H9 (cell line): Measurements from ENCODE around the gene GAS2L2. TPM values are rescaled to one million over a fixed set of nuclear protein-coding genes. Genes with fewer than 3 reads are reported as not detected.

ENCODE experiments used
- DNase-seq: peaks from one replicate; pipeline ENCODE4 v3.0.0-alpha.2; 2017
- H2AFZ ChIP-seq: one replicate; pipeline ENCODE4 v1.6.1; 2013; ENCODE audit warnings: mild to moderate bottlenecking, low read length, control low read depth, moderate library complexity
- H2AK5ac ChIP-seq: 2 replicates; pipeline ENCODE4 v1.6.1; 2013; ENCODE audit warnings: low read length, control low read depth, mixed read lengths; ENCODE audit not compliant: insufficient read length
- H2BK120ac ChIP-seq: one replicate; pipeline ENCODE4 v1.6.1; 2013; ENCODE audit warnings: low read depth, mild to moderate bottlenecking, low read length, control low read depth, inconsistent platforms; ENCODE audit not compliant: poor library complexity, severe bottlenecking
- H2BK12ac ChIP-seq: 2 replicates; pipeline ENCODE4 v1.6.1; 2013; ENCODE audit warnings: low read length, control low read depth, mixed read lengths, low read depth; ENCODE audit not compliant: insufficient read length
- H2BK15ac ChIP-seq: 2 replicates; pipeline ENCODE4 v1.6.1; 2013; ENCODE audit warnings: low read depth, low read length, control low read depth
- H2BK20ac ChIP-seq: one replicate; pipeline ENCODE4 v1.6.1; 2013; ENCODE audit warnings: low read depth, mild to moderate bottlenecking, low read length, control low read depth, inconsistent platforms; ENCODE audit not compliant: poor library complexity, severe bottlenecking
- H2BK5ac ChIP-seq: 2 replicates; pipeline ENCODE4 v1.6.1; 2013; ENCODE audit warnings: low read length, control low read depth, mixed read lengths; ENCODE audit not compliant: insufficient read length
- H3K14ac ChIP-seq: 2 replicates; pipeline ENCODE4 v1.6.1; 2013; ENCODE audit warnings: low read length, control low read depth; ENCODE audit not compliant: insufficient read depth
- H3K18ac ChIP-seq: 2 replicates; pipeline ENCODE4 v1.6.1; 2013; ENCODE audit warnings: low read depth, mild to moderate bottlenecking, mixed read lengths, low read length, control low read depth; ENCODE audit not compliant: insufficient read length
- H3K23ac ChIP-seq: 2 replicates; pipeline ENCODE4 v1.6.1; 2013; ENCODE audit warnings: low read length, control low read depth, mixed read lengths, low read depth; ENCODE audit not compliant: insufficient read length
- H3K23me2 ChIP-seq: 2 replicates; pipeline ENCODE4 v1.6.1; 2013; ENCODE audit warnings: low read depth, mild to moderate bottlenecking, mixed read lengths, low read length, control low read depth; ENCODE audit not compliant: insufficient read length, poor library complexity, severe bottlenecking
- H3K27ac ChIP-seq: 2 replicates; pipeline ENCODE4 v1.5.1; 2013; ENCODE audit warnings: low read length, control low read depth, mixed read lengths, low read depth; ENCODE audit not compliant: insufficient read length
- H3K27me3 ChIP-seq: 2 replicates; pipeline ENCODE4 v1.6.1; 2013; ENCODE audit warnings: low read length, control low read depth, inconsistent platforms; ENCODE audit not compliant: insufficient read depth
- H3K4ac ChIP-seq: 2 replicates; pipeline ENCODE4 v1.6.1; 2013; ENCODE audit warnings: low read depth, mild to moderate bottlenecking, control low read depth, inconsistent platforms, low read length, moderate library complexity
- H3K4me1 ChIP-seq: 2 replicates; pipeline ENCODE4 v1.6.1; 2013; ENCODE audit warnings: low read length, control low read depth, inconsistent platforms; ENCODE audit not compliant: insufficient read depth
- H3K4me2 ChIP-seq: 2 replicates; pipeline ENCODE4 v1.6.1; 2013; ENCODE audit warnings: low read length, control low read depth, mixed read lengths; ENCODE audit not compliant: insufficient read length, insufficient read depth
- H3K56ac ChIP-seq: 2 replicates; pipeline ENCODE4 v1.6.1; 2013; ENCODE audit warnings: low read depth, mild to moderate bottlenecking, mixed read lengths, low read length, control low read depth; ENCODE audit not compliant: insufficient read length
- H3K79me1 ChIP-seq: 2 replicates; pipeline ENCODE4 v1.6.1; 2013; ENCODE audit warnings: low read depth, mild to moderate bottlenecking, moderate library complexity, low read length, control low read depth, inconsistent platforms; ENCODE audit not compliant: insufficient read depth, poor library complexity, severe bottlenecking
- H3K79me2 ChIP-seq: 2 replicates; pipeline ENCODE4 v1.6.1; 2013; ENCODE audit warnings: low read length, control low read depth, inconsistent platforms; ENCODE audit not compliant: insufficient read depth
- H3K9ac ChIP-seq: 2 replicates; pipeline ENCODE4 v1.6.1; 2013; ENCODE audit warnings: low read length, control low read depth, mixed read lengths; ENCODE audit not compliant: insufficient read length; ENCODE audit errors: extremely low read depth
- H3K9me3 ChIP-seq: one replicate; pipeline ENCODE4 v1.6.1; 2013; ENCODE audit warnings: low read depth, low read length, inconsistent platforms; ENCODE audit not compliant: control insufficient read depth
- H3T11ph ChIP-seq: one replicate; pipeline ENCODE4 v1.6.1; 2013; ENCODE audit warnings: mild to moderate bottlenecking, low read length, control low read depth, inconsistent platforms
- H4K20me1 ChIP-seq: one replicate; pipeline ENCODE4 v1.6.1; 2013; ENCODE audit not compliant: control insufficient read depth, insufficient read length, insufficient read depth
- H4K5ac ChIP-seq: 2 replicates; pipeline ENCODE4 v1.6.1; 2013; ENCODE audit warnings: low read depth, mild to moderate bottlenecking, mixed read lengths, low read length, control low read depth; ENCODE audit not compliant: insufficient read length
- H4K8ac ChIP-seq: replicated peaks from 2 replicates; pipeline ENCODE4 v1.6.1; 2013; ENCODE audit warnings: low read length, control low read depth, mixed read lengths, low read depth; ENCODE audit not compliant: insufficient read length
- H4K91ac ChIP-seq: 2 replicates; pipeline ENCODE4 v1.6.1; 2013; ENCODE audit warnings: low read depth, mild to moderate bottlenecking, moderate library complexity, mixed read lengths, low read length, control low read depth; ENCODE audit not compliant: insufficient read length
- H3K27ac Mint-ChIP-seq, 3 experiments: 2 replicates in 2 of 3; 3 replicates in 1 of 3; pipeline ENCODE4 v1.8.0; 2020 to 2021; ENCODE audit warnings: mixed read lengths in 3 of 3, mild to moderate bottlenecking in 1 of 3, moderate library complexity in 1 of 3
- H3K27me3 Mint-ChIP-seq: 2 replicates; pipeline ENCODE4 v1.8.0; 2021; ENCODE audit warnings: low read depth, mild to moderate bottlenecking, moderate library complexity, mixed read lengths
- H3K36me3 Mint-ChIP-seq, 3 experiments: 2 replicates in 2 of 3; 3 replicates in 1 of 3; pipeline ENCODE4 v1.8.0; 2020 to 2021; ENCODE audit warnings: low read depth in 3 of 3, mixed read lengths in 3 of 3; ENCODE audit not compliant: insufficient read depth in 1 of 3
- H3K4me1 Mint-ChIP-seq, 2 experiments: 2 replicates each; pipeline ENCODE4 v1.8.0; 2020; ENCODE audit warnings: mixed read lengths in 2 of 2
- H3K4me3 Mint-ChIP-seq, 2 experiments: 2 replicates in 1 of 2; 3 replicates in 1 of 2; pipeline ENCODE4 v1.8.0; 2020 to 2021; ENCODE audit warnings: mild to moderate bottlenecking in 2 of 2, mixed read lengths in 2 of 2, moderate library complexity in 1 of 2
- H3K9me3 Mint-ChIP-seq, 2 experiments: 2 replicates in 1 of 2; 3 replicates in 1 of 2; pipeline ENCODE4 v1.8.0; 2020; ENCODE audit warnings: mild to moderate bottlenecking in 2 of 2, mixed read lengths in 2 of 2, moderate library complexity in 1 of 2
- WGBS: extraction: QIAGEN DNeasy Blood & Tissue Kit; methylation state at CpG from one replicate; pipeline ENCODE4 v1.1.7; 2013; ENCODE audit warnings: missing lambda C conversion rate, low lambda C conversion rate, mixed read lengths; ENCODE audit not compliant: insufficient read length; ENCODE audit errors: extremely low coverage; 5-methylcytosine and 5-hydroxymethylcytosine counted together
- total RNA-seq: library from RNA; stranded (reverse); gene quantifications from 2 replicates; pipeline ENCODE4 v1.2.1, GENCODE V29; 2021
- TF ChIP-seq, protein P1 (sequence below): fragments of 200-600 bp; sonication (generic); conservative IDR thresholded peaks from 3 replicates; pipeline ENCODE4 v1.8.0; 2021; ENCODE audit warnings: antibody characterized with exemption, mild to moderate bottlenecking

GAS2L2 gene
- total RNA-seq, 1 experiment from 2014 or later, result not detected

DNA sequence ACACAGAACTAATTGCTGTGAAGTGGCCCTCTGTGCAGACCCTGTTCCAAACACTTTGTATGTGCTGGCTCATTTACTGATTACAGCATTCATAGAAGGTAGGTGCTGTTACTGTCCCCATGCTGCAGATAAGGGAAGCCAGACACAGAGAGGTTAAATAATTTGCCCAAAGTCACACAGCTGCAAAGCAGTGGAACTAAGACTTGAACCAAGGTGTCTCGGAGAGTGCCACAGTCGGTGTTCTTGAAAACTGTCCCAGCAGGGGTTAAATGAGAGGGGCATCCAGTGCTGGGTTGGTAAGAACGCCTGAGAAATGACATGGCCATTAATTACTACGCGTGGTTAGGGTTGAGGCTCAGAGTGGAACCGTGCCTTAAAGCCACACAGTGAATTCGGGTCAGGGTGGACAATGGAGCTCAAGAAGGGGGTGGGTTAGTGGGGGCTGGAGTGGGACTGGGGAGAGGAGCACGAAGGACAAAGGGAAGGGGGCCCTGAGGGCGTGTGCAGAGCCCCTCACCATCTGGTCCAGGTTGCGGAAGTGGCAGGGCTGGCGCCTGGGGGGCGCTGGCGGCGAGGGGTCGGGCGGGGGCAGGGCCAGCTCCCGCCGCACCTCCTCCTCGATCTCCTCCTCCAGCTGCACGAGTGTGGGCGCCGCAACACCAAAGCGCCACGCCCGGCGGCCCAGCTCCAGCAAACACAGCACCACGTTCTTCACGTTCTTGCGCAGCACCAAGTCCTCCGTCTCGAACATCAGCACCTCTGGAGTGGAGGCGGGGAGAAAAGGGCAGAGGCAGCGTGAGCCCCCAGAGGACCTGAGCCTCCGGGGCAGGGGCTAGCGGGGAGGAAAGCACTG is 3.3 kb downstream of the GAS2L2 start:
- WGBS, result no CpG with 5 or more reads among the region's 35 CpGs
- no peak overlapping the region for H2BK120ac ChIP-seq
- H4K5ac ChIP-seq, result no peak overlapping the region
- no peak overlapping the region for H3K56ac ChIP-seq
- no peak overlapping the region for H2AK5ac ChIP-seq
- H4K8ac ChIP-seq, result no peak overlapping the region
- peak overlapping the region; percentile 48 to 67; a peak in 3 of 5 replicates for H3K4me3 Mint-ChIP-seq
- H3K27ac ChIP-seq, result no peak overlapping the region
- H3K27me3 ChIP-seq, result peaks cover 7% of the 10 kb centered on the region; the same call in 1 of the 2 replicates
- H2BK20ac ChIP-seq, result no peak overlapping the region
- no peaks in the 10 kb centered on the region for H3K9me3 ChIP-seq
- H3K79me2 ChIP-seq, result no peaks in the 10 kb centered on the region
- H3K27me3 Mint-ChIP-seq, result peaks cover 35% of the 10 kb centered on the region
- no peaks in the 10 kb centered on the region; a peak in 1 of 5 replicates for H3K9me3 Mint-ChIP-seq
- no peak overlapping the region for H4K91ac ChIP-seq
- no peaks in the 10 kb centered on the region for H3K4me1 ChIP-seq
- H3K23ac ChIP-seq, result no peak overlapping the region
- no peak overlapping the region for H3K27ac Mint-ChIP-seq
- no peak overlapping the region for H2BK12ac ChIP-seq
- H3K9ac ChIP-seq, result no peak overlapping the region
- TF ChIP-seq, protein P1, sequence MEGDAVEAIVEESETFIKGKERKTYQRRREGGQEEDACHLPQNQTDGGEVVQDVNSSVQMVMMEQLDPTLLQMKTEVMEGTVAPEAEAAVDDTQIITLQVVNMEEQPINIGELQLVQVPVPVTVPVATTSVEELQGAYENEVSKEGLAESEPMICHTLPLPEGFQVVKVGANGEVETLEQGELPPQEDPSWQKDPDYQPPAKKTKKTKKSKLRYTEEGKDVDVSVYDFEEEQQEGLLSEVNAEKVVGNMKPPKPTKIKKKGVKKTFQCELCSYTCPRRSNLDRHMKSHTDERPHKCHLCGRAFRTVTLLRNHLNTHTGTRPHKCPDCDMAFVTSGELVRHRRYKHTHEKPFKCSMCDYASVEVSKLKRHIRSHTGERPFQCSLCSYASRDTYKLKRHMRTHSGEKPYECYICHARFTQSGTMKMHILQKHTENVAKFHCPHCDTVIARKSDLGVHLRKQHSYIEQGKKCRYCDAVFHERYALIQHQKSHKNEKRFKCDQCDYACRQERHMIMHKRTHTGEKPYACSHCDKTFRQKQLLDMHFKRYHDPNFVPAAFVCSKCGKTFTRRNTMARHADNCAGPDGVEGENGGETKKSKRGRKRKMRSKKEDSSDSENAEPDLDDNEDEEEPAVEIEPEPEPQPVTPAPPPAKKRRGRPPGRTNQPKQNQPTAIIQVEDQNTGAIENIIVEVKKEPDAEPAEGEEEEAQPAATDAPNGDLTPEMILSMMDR, result 0 out of 3 replicates have a peak, but pooled peaks have one; percentile 25
- no peak overlapping the region for H2BK15ac ChIP-seq
- H3K4me1 Mint-ChIP-seq, result peaks cover 20 to 33% of the 10 kb centered on the region in 2 experiments
- H3K14ac ChIP-seq, result peak overlapping the region; percentile 7; the same call in 1 of the 2 replicates
- H3K4me2 ChIP-seq, result peak overlapping the region; percentile 11
- peak; percentile 71 for DNase-seq
- no peaks in the 10 kb centered on the region for H3K23me2 ChIP-seq
- no peak overlapping the region for H3K18ac ChIP-seq
- no peaks in the 10 kb centered on the region for H3K79me1 ChIP-seq
- H2BK5ac ChIP-seq, result no peak overlapping the region
- no peak overlapping the region for H2AFZ ChIP-seq
- H4K20me1 ChIP-seq, result no peaks in the 10 kb centered on the region
- no peak overlapping the region for H3T11ph ChIP-seq
- no peaks in the 10 kb centered on the region for H3K36me3 Mint-ChIP-seq
- H3K4ac ChIP-seq, result no peak overlapping the region
